ENCODE results near the gene RADIL. TPM values are rescaled to one million over a fixed set of nuclear protein-coding genes. Genes with fewer than 3 reads are reported as not detected.
"Not testable (repeated sequence)": the region's sequence is repeated elsewhere in the genome, so short reads cannot be mapped to it uniquely, and the experiment has no call there.

RADIL gene
- total RNA-seq, 1 donor from 2014 or later, result 0.73 TPM

GRCh38 chr7:4809091-4809591, 74.4 kb downstream of the RADIL start:
- DNase-seq (ENCODE audit: low read depth, low spot score), result no peak

- DNase-seq (ENCODE audit: low read depth, low spot score), result no peak
These were observed 75.0 kb downstream of the RADIL start for GRCh38 chr7:4808565-4808964.

- DNase-seq (ENCODE audit: low read depth, low spot score), result no peak
These were observed 75.5 kb downstream of the RADIL start for GRCh38 chr7:4808026-4808425.

GRCh38 chr7:4807598-4808016, 75.9 kb downstream of the RADIL start:
- DNase-seq (ENCODE audit: low read depth, low spot score), result no peak

- no peak for DNase-seq (ENCODE audit: low read depth, low spot score)
These were observed 76.4 kb downstream of the RADIL start for GRCh38 chr7:4806983-4807597.

- no peak for DNase-seq (ENCODE audit: low read depth, low spot score)
These were observed 77.6 kb downstream of the RADIL start for GRCh38 chr7:4805984-4806300.

GRCh38 chr7:4805110-4805983, 78.2 kb downstream of the RADIL start:
- DNase-seq (ENCODE audit: low read depth, low spot score), result no peak

- DNase-seq (ENCODE audit: low read depth, low spot score), result no peak
These were observed 79.9 kb downstream of the RADIL start for GRCh38 chr7:4803397-4804241.

GRCh38 chr7:4802577-4802976, 80.9 kb downstream of the RADIL start:
- not testable (repeated sequence) for DNase-seq (ENCODE audit: low read depth, low spot score)

GRCh38 chr7:4801839-4802231, 81.7 kb downstream of the RADIL start:
- no peak for DNase-seq (ENCODE audit: low read depth, low spot score)

- no peak for DNase-seq (ENCODE audit: low read depth, low spot score)
These were observed 82.3 kb downstream of the RADIL start for GRCh38 chr7:4800926-4801838.

GRCh38 chr7:4800487-4800886, 83.0 kb downstream of the RADIL start:
- DNase-seq (ENCODE audit: low read depth, low spot score), result no peak

- no peak for DNase-seq (ENCODE audit: low read depth, low spot score)
These were observed 83.8 kb downstream of the RADIL start for GRCh38 chr7:4799508-4800268.

- no peak for DNase-seq (ENCODE audit: low read depth, low spot score)
These were observed 84.7 kb downstream of the RADIL start for GRCh38 chr7:4798706-4799235.

- DNase-seq (ENCODE audit: low read depth, low spot score), result no peak
These were observed 85.4 kb downstream of the RADIL start for GRCh38 chr7:4797858-4798705.

- DNase-seq (ENCODE audit: low read depth, low spot score), result no peak
These were observed 87.1 kb downstream of the RADIL start for GRCh38 chr7:4796453-4796852.

- DNase-seq (ENCODE audit: low read depth, low spot score), result no peak
These were observed 88.7 kb downstream of the RADIL start for GRCh38 chr7:4794591-4795350.

GRCh38 chr7:4794171-4794570, 89.3 kb downstream of the RADIL start:
- not testable (repeated sequence) for DNase-seq (ENCODE audit: low read depth, low spot score)
